Fibroblast of mammary gland (primary cell): ENCODE data around the gene TEX26.

Experiments
- DNase-seq: peaks from one replicate; pipeline ENCODE4 v3.0.0-alpha.2; 2010; ENCODE audit warnings: low read depth
- H3K4me3 ChIP-seq: 2 replicates; pipeline ENCODE4 v1.5.1; 2011; ENCODE audit warnings: low read depth, mild to moderate bottlenecking, low read length, moderate library complexity; ENCODE audit not compliant: control insufficient read depth
- CTCF ChIP-seq: conservative IDR thresholded peaks from 2 replicates; pipeline ENCODE4 v1.5.1; 2011; ENCODE audit warnings: low read depth, low read length, inconsistent platforms; ENCODE audit not compliant: control insufficient read depth, insufficient read depth

Gene TEX26

GRCh38 chr13:30906411-30907051 is 25.9 kb upstream of the TEX26 start:
- no peak for DNase-seq
- H3K4me3 ChIP-seq = peak overlapping the region; percentile 53
- TF ChIP-seq CTCF = no peak

- TF ChIP-seq CTCF = no peak
- peak overlapping the region; percentile 53 for H3K4me3 ChIP-seq
- DNase-seq = peak; percentile 61
Measured at GRCh38 chr13:30907121-30907861, 25.2 kb upstream of the TEX26 start.

- TF ChIP-seq CTCF = no peak
- H3K4me3 ChIP-seq = peak overlapping the region; percentile 6
- peak; percentile 72 for DNase-seq
Measured at GRCh38 chr13:30908416-30908980, 24.0 kb upstream of the TEX26 start.

- TF ChIP-seq CTCF = no peak
- no peak overlapping the region for H3K4me3 ChIP-seq
- DNase-seq = no peak
Measured at GRCh38 chr13:30910676-30911075, 21.8 kb upstream of the TEX26 start.

- TF ChIP-seq CTCF = no peak
Measured at GRCh38 chr13:30915691-30916541, 16.5 kb upstream of the TEX26 start.

GRCh38 chr13:30916991-30917390 is 15.5 kb upstream of the TEX26 start:
- no peak for TF ChIP-seq CTCF
- H3K4me3 ChIP-seq = no peak overlapping the region

More at GRCh38 chr13:30915691-30916541, 16.5 kb upstream of the TEX26 start:
- no peak for DNase-seq
- H3K4me3 ChIP-seq = no peak overlapping the region

More at GRCh38 chr13:30916991-30917390, 15.5 kb upstream of the TEX26 start:
- DNase-seq = no peak
